HG03108 (cell line): ENCODE data around the gene CMTM1.

Experiments used
- ATAC-seq: cut with Tn5 transposase; IDR thresholded peaks from one replicate; pipeline ENCODE4 v1.9.1; 2021; ENCODE audit warnings: moderate library complexity; ENCODE audit not compliant: unreplicated experiment

CMTM1 gene

DNA sequence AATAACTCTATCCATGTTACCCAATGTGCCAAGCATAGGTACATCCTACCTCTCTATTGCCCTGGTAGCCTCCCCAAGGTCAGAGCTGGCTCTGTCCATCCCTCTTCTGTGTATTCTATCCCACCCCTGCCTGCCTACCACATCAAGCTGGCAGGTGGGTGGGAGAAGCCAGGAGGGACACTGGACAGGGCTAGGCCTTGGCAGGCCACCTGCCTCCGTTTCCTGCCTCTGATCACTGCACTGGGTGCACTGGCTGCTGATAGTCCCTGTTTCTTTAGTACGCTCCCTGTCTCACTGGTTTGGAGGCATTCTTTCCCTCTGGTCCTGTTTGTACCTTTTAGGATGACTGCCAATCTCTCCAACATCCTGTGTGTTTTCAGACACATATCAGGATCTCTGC lies 29.0 kb upstream of the CMTM1 start:
- no peak for ATAC-seq

DNA sequence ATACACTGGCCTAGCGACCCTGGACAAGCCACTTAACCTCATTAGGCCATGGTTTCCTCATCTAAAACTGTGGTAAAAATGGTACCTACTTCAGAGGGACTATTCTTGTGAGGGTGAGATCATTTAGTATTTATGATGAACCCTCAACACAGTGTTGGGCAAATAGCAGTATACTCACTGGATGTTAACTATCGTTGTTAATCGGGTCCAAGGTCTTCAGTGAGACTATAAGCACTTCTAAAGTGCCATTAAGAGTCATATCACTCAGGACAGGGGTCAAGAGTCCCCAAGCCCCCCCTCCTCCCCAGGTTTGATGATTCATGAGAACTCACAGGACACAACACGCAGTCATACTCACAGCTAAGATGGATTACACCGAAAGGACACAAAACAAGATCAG lies 27.3 kb upstream of the CMTM1 start:
- no peak for ATAC-seq

DNA sequence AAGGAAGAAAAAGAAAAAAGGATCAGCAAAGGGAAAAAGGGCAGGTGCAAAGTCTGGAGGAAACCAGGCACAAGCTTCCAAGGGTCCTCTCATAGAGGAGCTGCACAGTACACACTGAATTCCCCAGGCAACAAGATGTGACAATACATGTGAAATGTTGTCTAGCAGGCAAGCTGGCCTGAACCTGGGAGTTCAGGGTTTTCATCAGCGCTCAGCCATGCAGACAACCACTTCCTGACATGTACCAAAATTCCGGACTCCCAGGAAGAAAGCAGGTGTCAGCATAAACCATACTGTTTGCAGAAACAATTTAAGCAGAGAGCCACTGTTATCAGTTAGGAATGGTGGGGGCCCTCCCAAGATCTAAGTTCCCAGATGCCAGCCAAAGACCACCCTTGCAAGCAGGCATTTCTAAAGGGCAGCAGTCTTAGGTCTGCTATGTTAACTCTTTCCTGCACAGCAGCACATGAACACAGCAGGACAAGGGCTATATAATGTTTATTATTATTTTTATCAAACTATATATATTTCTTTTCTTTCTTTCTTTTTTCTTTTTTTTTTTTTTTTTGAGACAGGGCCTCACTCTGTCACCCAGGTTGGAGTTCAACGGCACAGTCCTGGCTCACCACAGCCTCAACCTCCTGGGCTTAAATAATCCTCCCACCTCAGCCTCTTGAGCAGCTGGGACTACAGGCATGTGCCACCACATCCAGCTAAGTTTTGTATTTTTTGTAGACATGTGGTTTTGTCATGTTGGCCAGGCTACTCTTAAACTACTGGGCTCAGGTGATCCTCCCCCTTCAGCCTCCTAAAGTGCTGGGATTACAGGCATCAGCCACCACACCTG lies 26.4 kb upstream of the CMTM1 start:
- ATAC-seq: peak; percentile 75

DNA sequence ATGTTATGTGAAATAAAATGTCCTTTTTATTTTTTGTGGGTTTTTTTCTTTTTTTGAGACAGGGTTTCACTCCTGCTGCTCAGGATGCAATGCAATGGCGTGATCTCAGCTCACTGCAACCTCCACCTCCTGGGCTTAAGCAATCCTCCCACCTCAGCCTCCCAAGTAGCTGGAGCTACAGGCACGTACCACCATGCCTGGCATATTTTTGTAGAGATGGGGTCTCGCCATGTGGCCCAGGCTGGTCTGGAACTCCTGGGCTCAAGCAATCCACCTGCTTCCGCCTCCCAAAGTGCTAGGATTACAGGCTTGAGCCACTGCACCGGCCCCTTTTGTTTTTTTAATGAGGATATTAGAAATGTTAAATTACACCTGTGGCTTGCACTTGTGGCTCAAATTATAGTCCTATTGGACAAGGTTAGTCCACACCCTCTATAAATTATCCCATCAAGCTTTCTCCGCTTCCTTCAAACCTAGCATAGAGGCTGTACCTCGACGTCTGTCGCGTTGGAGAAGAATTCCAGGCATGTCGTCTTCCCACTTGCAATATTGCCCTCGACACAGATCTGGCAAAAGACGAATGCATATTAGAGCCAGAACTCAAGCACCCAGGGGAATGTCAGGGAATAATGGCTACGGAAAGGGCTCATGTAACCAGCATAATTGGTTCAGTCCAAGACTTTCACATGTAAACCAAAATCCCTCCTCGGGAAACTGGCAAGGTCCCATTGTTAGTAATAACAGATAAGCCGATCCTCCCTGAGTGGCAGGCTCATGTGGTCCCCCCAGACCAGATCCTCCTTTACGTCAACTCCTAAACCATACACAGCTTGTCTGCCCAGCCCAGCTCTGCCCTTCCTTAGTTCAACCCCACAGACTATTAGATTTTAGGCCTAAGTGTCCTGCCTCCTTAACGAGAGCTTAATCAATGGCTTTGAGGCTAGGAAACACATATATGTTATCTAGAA lies 24.6 kb upstream of the CMTM1 start:
- ATAC-seq: no peak

DNA sequence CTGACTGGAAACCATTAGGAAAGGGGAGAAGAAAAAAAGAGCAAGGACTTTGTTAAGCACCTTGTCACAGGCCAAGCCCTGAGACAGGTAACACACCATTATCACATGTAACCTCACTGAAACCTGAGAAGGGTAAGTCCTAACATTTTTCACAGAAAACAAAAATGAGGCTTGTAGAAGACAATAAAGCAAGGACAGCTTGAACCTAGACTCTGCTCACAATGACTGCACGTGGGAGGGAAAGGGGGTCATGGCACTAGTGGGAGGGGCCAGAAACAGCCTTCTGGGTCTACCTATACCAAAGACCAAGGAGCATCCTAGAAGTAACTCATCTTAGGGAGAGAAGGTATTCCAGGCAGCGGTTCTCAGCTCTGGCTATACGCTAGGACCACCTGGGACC lies 23.8 kb upstream of the CMTM1 start:
- no peak for ATAC-seq

DNA sequence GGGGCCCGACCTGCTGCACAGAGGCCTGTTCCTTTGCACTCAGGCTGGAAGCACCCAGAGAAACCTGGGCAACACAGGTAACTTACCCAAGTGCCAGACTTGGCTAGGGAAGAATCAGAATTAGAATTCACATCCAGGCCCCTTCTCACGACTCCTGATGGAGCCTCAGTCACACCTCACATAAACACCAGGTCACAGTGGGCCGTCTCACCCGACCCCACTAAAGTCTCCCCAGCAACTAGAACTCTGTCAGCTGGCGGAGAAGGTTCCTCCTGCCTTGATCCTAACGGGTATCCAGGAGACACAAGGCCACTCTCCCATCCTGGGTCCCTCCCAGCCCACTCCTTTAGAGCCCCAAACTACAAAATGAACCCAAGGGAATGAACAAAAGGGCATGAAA lies 22.7 kb upstream of the CMTM1 start:
- ATAC-seq: no peak

GRCh38 chr16:66544016-66544757 lies 22.1 kb upstream of the CMTM1 start:
- ATAC-seq: no peak

- no peak for ATAC-seq
Observed at GRCh38 chr16:66547101-66547989, 18.9 kb upstream of the CMTM1 start.

- no peak for ATAC-seq
Observed at GRCh38 chr16:66548068-66548467, 18.2 kb upstream of the CMTM1 start.

GRCh38 chr16:66548868-66549267 lies 17.4 kb upstream of the CMTM1 start:
- ATAC-seq: no peak

GRCh38 chr16:66549284-66550131 lies 16.7 kb upstream of the CMTM1 start, which contains the start of gene TK2:
TK2 (minus strand) TSS chr16:66550122; CDS start chr16:66550061, 61 bp downstream.
- no peak for ATAC-seq

- no peak for ATAC-seq
Observed at GRCh38 chr16:66551348-66551759, 14.9 kb upstream of the CMTM1 start.

GRCh38 chr16:66551788-66552285 lies 14.4 kb upstream of the CMTM1 start:
- no peak for ATAC-seq

DNA sequence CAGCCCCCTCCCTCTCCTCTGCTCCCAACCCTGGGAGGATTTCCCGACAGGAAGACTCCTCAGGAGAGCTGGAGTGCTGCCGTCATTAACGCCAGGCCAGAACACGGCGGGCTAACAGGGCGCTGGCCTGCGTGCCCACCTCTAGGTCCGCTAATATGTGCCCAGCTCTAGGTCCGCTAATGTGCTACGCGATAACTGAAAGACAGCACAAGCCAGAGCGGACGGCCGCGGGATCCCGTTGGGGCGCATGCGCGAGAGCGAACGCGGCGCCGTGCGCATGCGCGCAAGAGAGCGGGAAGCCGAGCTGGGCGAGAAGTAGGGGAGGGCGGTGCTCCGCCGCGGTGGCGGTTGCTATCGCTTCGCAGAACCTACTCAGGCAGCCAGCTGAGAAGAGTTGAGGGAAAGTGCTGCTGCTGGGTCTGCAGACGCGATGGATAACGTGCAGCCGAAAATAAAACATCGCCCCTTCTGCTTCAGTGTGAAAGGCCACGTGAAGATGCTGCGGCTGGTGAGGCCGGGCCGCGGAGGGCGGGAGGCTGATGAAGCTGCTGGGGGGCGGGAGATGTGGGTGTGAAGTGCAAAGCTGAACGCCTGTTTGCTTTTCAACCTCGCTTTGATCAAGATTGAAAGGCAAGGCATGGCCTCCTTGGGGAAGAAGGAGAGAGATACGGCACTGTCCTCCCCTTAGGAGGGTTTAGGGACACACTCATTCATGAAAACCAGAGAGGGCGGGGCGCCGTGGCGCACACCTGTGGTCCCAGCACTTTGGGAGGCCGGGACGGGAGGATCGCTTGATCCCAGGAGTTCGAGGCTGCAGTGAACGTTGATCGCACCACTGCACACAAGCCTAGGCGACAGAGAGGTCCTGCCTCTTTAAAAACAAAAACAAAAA lies 13.7 kb upstream of the CMTM1 start, which contains the start of gene CKLF:
CKLF (plus strand) TSS at position 291 of the 892 bp plus-strand sequence; CDS start at position 431, 140 bp downstream.
- peak; percentile 65 for ATAC-seq

DNA sequence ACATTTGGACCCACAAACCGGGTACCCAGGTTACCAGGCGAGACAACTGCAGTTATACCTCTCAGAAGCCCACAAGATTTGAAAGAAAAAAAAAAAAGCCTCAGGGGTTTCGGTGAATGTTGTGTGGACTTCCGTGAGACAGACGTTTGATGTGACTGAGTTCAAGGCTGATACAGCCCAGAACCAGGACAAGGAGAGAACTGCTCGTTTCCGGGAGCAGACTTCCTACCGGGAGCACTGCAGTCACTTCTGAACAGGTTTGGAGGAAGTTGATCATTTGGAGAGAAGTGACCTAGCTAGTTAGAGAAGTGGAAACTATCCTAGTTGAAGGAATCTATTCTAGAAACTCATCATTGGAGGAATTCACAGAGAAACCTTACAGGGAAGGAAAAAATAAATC lies 13.0 kb upstream of the CMTM1 start:
- no peak for ATAC-seq

DNA sequence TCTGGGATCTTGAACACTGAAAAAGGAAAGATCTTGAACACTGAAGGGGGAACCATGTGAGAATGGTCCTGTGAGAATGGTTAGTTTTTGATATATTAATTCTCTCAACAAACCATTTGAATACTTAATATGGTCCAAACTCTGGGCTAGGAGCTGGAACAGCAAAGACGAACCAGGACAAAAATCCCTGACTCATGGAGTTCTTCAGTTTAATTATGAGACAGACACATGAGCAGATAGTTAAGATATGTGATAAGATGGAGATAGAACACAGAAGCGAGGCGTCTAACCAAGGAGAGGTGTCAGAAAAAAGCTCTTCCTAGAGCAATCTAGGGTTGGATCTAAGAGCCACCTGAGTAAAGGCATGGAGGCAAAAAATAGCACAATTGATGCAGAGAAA lies 12.2 kb upstream of the CMTM1 start:
- no peak for ATAC-seq

DNA sequence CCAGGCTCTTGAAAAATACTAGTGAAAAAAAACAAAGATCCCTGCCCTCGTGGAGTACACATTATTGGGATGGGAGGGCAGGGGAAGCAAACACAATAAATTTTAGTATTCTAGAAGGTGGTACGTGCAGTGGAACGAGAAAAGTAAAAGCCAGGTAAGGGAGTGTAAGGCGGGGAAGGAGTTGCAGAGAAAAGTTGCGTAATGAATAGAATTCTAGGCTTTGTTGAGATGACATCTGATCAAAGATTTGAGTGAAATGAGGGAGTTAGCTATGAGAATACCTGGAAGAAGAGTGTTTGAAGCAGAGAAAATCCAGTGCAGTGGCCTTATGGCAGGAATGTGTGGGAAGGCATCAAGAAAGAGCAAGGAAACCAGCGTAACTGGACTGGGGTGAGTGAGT lies 11.7 kb upstream of the CMTM1 start:
- no peak for ATAC-seq

- no peak for ATAC-seq
Observed at GRCh38 chr16:66560107-66560506, 6.1 kb upstream of the CMTM1 start.
